Measurements from ENCODE around the gene LRRC1. TPM values are rescaled to one million over a fixed set of nuclear protein-coding genes. Genes with fewer than 3 reads are reported as not detected.

The LRRC1 gene
- total RNA-seq, 1 experiment from 2014 or later = 4.4 TPM

- DNase-seq (ENCODE audit: low read depth) = no peak
Measured at GRCh38 chr6:53845280-53846195, 50.7 kb downstream of the LRRC1 start.

DNA sequence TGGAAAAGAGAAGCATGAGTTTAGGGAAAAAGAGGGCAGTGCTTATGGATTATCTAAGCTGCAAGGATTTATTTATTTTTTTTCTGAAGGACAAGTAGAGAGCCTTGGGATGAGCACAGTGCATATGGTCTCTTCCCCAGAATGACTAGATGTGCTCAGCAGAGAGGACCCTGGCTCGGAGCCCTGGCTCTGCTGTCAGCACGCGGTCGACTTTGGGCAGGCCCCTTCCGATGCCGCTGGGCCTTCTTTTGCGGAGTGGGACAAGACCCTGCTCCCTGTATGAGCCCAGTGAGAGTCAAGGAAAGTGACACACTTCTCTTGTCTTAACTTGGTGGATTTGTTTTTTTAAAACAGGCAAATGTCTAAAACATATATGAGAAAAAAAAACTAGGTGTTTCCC, 51.4 kb downstream of the LRRC1 start:
- no peak for DNase-seq (ENCODE audit: low read depth)

GRCh38 chr6:53847796-53848314, 53.0 kb downstream of the LRRC1 start:
- no peak for DNase-seq (ENCODE audit: low read depth)

DNA sequence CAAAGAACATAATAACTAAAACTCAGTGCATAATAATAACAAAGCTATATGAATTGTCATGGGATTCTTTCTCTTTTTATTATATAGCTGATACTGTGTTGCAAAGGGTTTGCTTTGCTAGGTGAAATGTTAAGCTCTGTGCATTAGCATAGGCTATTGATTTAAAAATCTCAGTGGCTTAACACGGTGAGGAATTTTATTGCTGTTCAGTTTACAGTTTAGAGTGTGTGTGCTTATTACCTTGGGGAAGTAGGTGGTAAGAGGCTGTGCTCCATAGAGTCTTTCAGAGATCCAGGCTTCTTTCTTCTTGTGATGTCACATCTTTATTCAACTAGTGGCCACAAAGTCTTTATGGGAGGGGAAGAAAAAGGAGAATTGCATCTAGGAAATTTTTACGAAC, 55.7 kb downstream of the LRRC1 start:
- no peak for DNase-seq (ENCODE audit: low read depth)

- no peak for DNase-seq (ENCODE audit: low read depth)
Measured at GRCh38 chr6:53851561-53851960, 56.8 kb downstream of the LRRC1 start.

DNA sequence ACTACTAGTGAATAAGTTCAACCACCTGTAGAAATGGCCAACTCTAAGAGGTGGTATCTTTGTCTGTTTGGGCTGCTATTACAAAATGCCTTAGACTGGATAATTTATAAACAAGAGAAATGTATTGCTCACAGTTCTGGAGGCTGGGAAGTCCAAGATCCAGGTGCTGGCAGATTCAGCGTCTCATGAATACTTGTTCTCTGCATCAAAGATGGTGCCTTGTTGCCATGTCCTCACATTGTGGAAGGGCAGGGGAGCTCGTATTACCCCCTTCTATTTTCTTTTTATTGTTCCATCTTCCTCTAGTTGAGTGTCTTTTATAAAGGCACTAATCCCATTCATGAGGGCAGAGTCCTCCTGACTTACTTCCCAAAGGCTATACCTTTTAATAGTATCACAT, 58.0 kb downstream of the LRRC1 start:
- DNase-seq (ENCODE audit: low read depth) = no peak

GRCh38 chr6:53854843-53855567, 60.2 kb downstream of the LRRC1 start:
- no peak for DNase-seq (ENCODE audit: low read depth)

DNA sequence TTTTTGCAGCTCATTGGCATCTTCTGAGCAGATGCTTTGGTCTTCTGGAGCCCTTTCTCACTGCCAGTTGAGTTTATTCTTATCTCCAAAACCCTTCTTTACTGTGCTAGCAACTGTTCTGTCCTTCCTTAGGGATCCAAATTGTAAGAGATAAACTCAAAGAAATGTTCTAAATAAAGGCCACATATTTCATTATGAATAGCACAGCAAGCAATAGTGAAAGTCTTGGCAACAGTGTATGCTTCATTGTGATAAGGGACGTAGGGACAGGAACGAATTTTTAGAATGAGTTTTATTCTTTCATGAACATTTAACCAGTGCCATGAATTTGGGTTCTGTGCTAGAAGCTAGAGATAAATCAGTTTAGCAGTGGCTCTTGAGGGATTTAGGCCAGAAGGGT, 61.1 kb downstream of the LRRC1 start:
- no peak for DNase-seq (ENCODE audit: low read depth)

DNA sequence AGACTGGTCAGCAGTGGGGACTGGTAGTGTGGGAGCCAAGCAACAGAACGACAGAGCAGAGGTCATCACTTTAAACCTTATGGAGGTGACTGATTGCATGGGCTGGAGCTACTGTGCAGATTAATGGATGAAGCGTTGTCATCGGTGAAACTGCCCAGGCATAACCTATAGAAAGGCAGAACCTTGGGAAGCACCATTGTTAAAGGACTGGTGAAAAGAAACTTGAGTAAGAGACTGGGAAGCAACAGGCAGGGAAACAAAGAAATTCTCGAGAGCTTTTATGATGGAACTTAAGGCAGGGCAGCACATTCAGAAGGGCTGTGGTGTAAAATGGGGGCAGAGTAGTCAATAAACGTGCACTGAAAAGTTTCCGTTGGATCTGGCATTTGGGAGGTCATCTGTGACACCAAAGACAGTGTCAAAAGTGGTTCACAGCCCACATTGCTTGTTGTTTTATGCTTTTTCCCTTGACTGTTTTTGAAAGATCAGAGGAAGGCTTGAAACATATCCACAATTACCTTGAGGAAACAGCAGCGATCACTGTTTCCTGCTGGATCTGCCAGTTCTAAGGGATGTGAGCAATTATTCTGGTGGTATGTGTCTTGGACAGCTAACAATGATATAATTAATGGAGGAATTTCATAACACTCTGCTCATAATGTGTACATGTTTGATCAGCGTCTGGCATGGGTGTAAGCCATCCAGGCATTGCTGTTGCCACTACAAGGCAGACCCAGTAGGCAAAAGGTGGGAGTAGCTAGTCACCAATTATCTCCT, 62.7 kb downstream of the LRRC1 start:
- DNase-seq (ENCODE audit: low read depth) = no peak

DNA sequence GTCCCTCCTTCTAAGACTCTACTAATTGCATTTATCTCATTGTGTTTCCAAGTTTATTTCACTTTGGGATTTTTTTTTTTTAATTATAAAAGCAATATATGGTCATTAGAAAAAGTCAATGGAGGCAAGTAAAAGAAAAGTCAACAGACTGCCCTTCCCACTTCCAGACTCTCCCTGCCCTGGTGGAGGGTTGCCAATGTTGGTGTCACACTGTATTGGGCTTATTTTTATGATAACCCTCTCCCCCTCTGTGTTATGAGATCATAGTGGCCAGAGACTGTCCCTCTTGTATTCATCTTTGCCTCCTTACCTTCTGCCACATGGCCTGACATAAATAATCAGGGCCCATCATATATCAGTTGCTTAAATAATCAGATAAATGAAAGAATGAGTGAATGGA, 63.4 kb downstream of the LRRC1 start:
- DNase-seq (ENCODE audit: low read depth) = no peak

GRCh38 chr6:53858913-53859312, 64.1 kb downstream of the LRRC1 start:
- DNase-seq (ENCODE audit: low read depth) = peak; percentile 5

- DNase-seq (ENCODE audit: low read depth) = no peak
Measured at GRCh38 chr6:53860511-53860910, 65.7 kb downstream of the LRRC1 start.

DNA sequence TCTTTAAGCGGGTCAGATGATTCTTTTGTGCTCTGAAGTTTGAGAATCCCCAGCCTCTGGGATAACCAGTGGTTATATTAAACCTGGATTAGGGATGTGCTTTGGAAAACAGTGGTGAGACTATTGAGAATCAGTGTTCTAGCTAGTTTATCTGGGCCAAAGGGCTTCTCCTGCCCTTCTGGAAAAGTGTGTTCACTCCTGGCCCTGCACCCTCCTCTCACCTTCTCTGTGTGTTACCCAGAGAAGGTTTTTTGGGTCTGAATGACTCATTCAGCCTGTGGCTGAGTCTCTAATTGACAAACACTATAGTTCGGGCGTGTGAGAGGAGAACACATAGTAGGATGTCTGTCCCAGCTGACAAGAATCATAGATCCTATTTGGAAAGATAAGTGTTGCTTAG, 66.7 kb downstream of the LRRC1 start:
- no peak for DNase-seq (ENCODE audit: low read depth)

GRCh38 chr6:53862662-53863462, 68.1 kb downstream of the LRRC1 start:
- DNase-seq (ENCODE audit: low read depth) = peak; percentile 91

- DNase-seq (ENCODE audit: low read depth) = no peak
Measured at GRCh38 chr6:53864781-53865180, 70.0 kb downstream of the LRRC1 start.

DNA sequence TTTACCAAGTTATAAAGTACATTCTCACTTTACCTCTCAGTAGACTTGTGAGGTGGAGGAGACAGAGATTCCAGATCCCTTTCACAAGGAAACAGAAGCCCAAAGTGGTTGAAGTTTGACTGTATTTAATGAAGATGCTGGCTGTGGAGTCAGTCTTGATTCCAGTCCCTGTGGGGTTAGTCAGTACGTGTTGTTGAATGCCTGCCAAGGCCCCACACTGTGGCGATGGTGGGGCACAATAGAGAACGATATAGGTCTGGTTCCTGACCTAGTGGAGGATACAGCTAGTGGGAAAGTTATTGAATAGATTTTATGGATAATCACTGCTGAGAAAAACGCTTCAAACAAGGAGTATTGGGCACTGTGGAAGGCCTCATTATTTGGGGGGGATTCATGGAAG, 71.4 kb downstream of the LRRC1 start:
- DNase-seq (ENCODE audit: low read depth) = no peak

DNA sequence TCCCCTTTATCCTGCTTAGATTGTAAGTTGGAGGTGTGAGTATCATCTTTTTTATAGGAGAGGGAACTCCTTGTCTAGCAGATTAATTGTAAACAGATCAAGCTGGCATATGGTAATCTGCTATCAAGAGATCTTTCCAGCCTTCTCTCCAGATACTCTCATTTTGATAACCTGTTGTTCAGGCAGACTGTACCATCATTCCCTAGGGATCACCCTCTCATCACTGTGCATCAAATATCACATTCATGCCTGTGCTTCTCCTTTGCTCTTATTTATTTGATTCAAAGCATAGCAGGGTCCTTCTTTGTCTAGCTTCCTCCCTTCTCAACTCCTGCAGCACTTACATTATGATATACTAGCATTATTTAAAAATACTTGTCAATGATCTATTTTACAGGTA, 73.8 kb downstream of the LRRC1 start:
- no peak for DNase-seq (ENCODE audit: low read depth)

DNA sequence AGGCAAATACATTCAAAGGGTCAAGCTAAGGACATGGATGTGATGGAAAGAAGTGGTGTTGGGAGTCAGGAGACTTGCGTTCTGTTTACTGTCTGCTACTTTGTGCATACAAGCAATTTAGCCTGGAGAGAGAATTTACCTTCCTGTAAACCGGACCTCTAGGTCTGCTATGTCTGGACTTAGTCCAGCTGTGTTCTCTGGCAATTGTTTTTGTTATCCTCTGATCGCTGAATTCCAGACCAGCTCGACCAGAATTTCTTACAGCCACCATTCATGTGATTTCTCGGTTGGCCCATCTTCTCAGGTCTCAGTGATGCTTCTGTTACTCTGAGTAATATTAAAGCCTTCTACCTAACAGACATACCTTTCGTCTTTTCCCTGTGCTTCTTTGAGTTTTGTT, 75.2 kb downstream of the LRRC1 start:
- DNase-seq (ENCODE audit: low read depth) = no peak

- DNase-seq (ENCODE audit: low read depth) = peak; percentile 15
Measured at GRCh38 chr6:53873922-53874321, 79.1 kb downstream of the LRRC1 start.

DNA sequence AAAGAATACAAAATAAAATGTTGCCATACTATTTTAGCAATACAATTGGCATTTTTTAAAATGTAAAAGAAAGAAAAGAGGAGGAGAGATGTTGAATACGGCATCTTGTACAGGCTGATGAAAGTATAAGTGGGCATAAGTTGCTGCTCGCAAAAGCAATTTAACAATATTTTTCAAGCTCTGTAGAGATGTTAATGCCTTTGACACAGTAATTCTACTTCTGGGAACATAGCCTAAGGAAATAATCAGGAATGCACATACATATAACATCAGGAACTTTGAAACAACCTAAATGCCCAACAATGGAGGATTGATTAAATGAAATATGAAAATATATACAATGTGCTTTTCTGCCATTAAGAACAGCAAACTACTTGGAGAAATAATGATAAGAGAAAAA, 80.2 kb downstream of the LRRC1 start:
- no peak for DNase-seq (ENCODE audit: low read depth)

- no peak for DNase-seq (ENCODE audit: low read depth)
Measured at GRCh38 chr6:53877151-53877550, 82.3 kb downstream of the LRRC1 start.
